Liver (tissue), 3 donors: ENCODE results near the gene CD248.

Experiments
- CTCF ChIP-seq: fragments of 150-350 bp; IDR thresholded peaks from 2 replicates; pipeline ENCODE4 v1.5.1; 2017; ENCODE audit warnings: improper control_type of control experiment, low read depth, low read length; ENCODE audit not compliant: missing input control
- RAD21 ChIP-seq, 2 donors: IDR thresholded peaks; 2 replicates each; pipeline ENCODE4 v1.6.1; 2016; ENCODE audit warnings: antibody characterized with exemption in 2 of 2, mild to moderate bottlenecking in 2 of 2
- donor health status: healthy.
- donor health status: healthy.

GRCh38 chr11:66281776-66282467 is 34.9 kb downstream of the CD248 start:
- TF ChIP-seq RAD21 (IDR thresholded peaks at IDR 0.05) (no peak), CTCF (no peak)
